GM18498 (cell line): ENCODE results near the gene PARP3.
A peak's percentile ranks its signal among the peaks of the same experiment; 100 is the strongest.
"Not testable (repeated sequence)": the region's sequence is repeated elsewhere in the genome, so short reads cannot be mapped to it uniquely, and the experiment has no call there.

ENCODE experiments used
- ATAC-seq: cut with Tn5 transposase; IDR thresholded peaks from one replicate; pipeline ENCODE4 v1.9.1; 2021; ENCODE audit warnings: mild to moderate bottlenecking, moderate library complexity; ENCODE audit not compliant: unreplicated experiment

The PARP3 gene

GRCh38 chr3:51941798-51942602, at the start of gene PARP3, which contains the start of gene RRP9:
PARP3 (plus strand) TSS chr3:51942363; CDS start chr3:51943356, 993 bp downstream.
RRP9 (minus strand) TSS chr3:51941904; CDS start chr3:51941867, 37 bp downstream.
- peak; percentile 91 for ATAC-seq

- no peak for ATAC-seq
These were observed 47.8 kb upstream of the PARP3 start for GRCh38 chr3:51894391-51894790.

- ATAC-seq = no peak
These were observed 47.2 kb upstream of the PARP3 start for GRCh38 chr3:51894939-51895338.

- no peak for ATAC-seq
These were observed 45.4 kb upstream of the PARP3 start for GRCh38 chr3:51896607-51897305.

GRCh38 chr3:51897391-51897790, 44.8 kb upstream of the PARP3 start:
- no peak for ATAC-seq

- not testable (repeated sequence) for ATAC-seq
These were observed 42.1 kb upstream of the PARP3 start for GRCh38 chr3:51900043-51900442.

GRCh38 chr3:51902361-51902760, 39.8 kb upstream of the PARP3 start:
- ATAC-seq = not testable (repeated sequence)

- ATAC-seq = no peak
These were observed 37.9 kb upstream of the PARP3 start for GRCh38 chr3:51904034-51904823.

GRCh38 chr3:51908026-51908425, 34.1 kb upstream of the PARP3 start:
- no peak for ATAC-seq

- no peak for ATAC-seq
These were observed 25.7 kb upstream of the PARP3 start for GRCh38 chr3:51916418-51916817.

- ATAC-seq = no peak
These were observed 21.0 kb upstream of the PARP3 start for GRCh38 chr3:51921081-51921578.

- ATAC-seq = no peak
These were observed 14.8 kb upstream of the PARP3 start for GRCh38 chr3:51927061-51927977.

- ATAC-seq = no peak
These were observed 13.7 kb upstream of the PARP3 start for GRCh38 chr3:51928438-51928837.

- ATAC-seq = not testable (repeated sequence)
These were observed 13.2 kb upstream of the PARP3 start for GRCh38 chr3:51928981-51929380.

GRCh38 chr3:51929420-51930003, 12.7 kb upstream of the PARP3 start:
- ATAC-seq = no peak

- ATAC-seq = no peak
These were observed 11.7 kb upstream of the PARP3 start for GRCh38 chr3:51930439-51930838.

- ATAC-seq = no peak
These were observed 10.4 kb upstream of the PARP3 start for GRCh38 chr3:51931756-51932155.

- no peak for ATAC-seq
These were observed 9.4 kb upstream of the PARP3 start for GRCh38 chr3:51932471-51933370.
